Islet of Langerhans (tissue), 1 donor: ENCODE measurements around the gene SLC41A2.

Source experiments
- FAIRE-seq: peaks from one replicate; lab custom pipeline; 2011; peaks lifted over from hg19 to GRCh38; lab: Jason Lieb, UNC

Gene SLC41A2

GRCh38 chr12:104930388-104931326 is 27.4 kb downstream of the SLC41A2 start:
- FAIRE-seq, result no peak

GRCh38 chr12:104929977-104930376 is 28.1 kb downstream of the SLC41A2 start:
- FAIRE-seq, result no peak

- no peak for FAIRE-seq
Measured at GRCh38 chr12:104929368-104929767, 28.7 kb downstream of the SLC41A2 start.

GRCh38 chr12:104928036-104928745 is 29.9 kb downstream of the SLC41A2 start:
- FAIRE-seq, result no peak

GRCh38 chr12:104925501-104925900 is 32.6 kb downstream of the SLC41A2 start:
- no peak for FAIRE-seq

- no peak for FAIRE-seq
Measured at GRCh38 chr12:104921340-104921739, 36.8 kb downstream of the SLC41A2 start.

GRCh38 chr12:104911942-104912341 is 46.1 kb downstream of the SLC41A2 start:
- FAIRE-seq, result no peak

- FAIRE-seq, result no peak
Measured at GRCh38 chr12:104910196-104910840, 47.8 kb downstream of the SLC41A2 start.

- no peak for FAIRE-seq
Measured at GRCh38 chr12:104909761-104910160, 48.3 kb downstream of the SLC41A2 start.
